Measurements from ENCODE around the gene TNFRSF25.

GRCh38 chr1:6490181-6491080 is 24.5 kb upstream of the TNFRSF25 start:
- no peak for TF ChIP-seq EZH2 (IDR thresholded peaks at IDR 0.05)
- TF ChIP-seq POLR2AphosphoS5 (IDR thresholded peaks at IDR 0.05; ENCODE audit: borderline replicate concordance, low read depth, low read length), result no peak; the same call in 1 of the 2 replicates
- no peak for TF ChIP-seq FOXP2 (optimal IDR thresholded peaks at IDR 0.05; ENCODE audit: control extremely low read depth, extremely low read length, insufficient read depth)
